WTC11 (cell line): Measurements from ENCODE around the gene LCE1A.

ENCODE experiments used
- ATF2 ChIP-seq: sonication (generic); formaldehyde crosslinking; IDR thresholded peaks from 2 replicates; pipeline ENCODE4 v1.8.1; 2022; ENCODE audit warnings: low read depth, missing genetic modification reagents, borderline replicate concordance
- CREM ChIP-seq: sonication (generic); formaldehyde crosslinking; IDR thresholded peaks from 2 replicates; pipeline ENCODE4 v1.8.1; 2022; ENCODE audit warnings: mild to moderate bottlenecking, missing genetic modification reagents, moderate library complexity
- CTCF ChIP-seq: fragments of 200-600 bp; IDR thresholded peaks from 2 replicates; pipeline ENCODE4 v1.8.0; 2022; ENCODE audit warnings: antibody characterized with exemption
- E2F4 ChIP-seq: sonication (generic); formaldehyde crosslinking; IDR thresholded peaks from 2 replicates; pipeline ENCODE4 v1.8.1; 2022; ENCODE audit warnings: low read depth, mild to moderate bottlenecking, moderate library complexity, missing genetic modification reagents, borderline replicate concordance

GRCh38 chr1:152870831-152871730 is 43.8 kb downstream of the LCE1A start:
- peak; percentile 82; the same call in 1 of the 2 replicates for TF ChIP-seq CTCF
- no peak for TF ChIP-seq CREM (CRISPR knock-in tag)
- TF ChIP-seq E2F4 (CRISPR knock-in tag) = no peak
- TF ChIP-seq ATF2 = no peak
